Endothelial cell (in vitro differentiated cells): Measurements from ENCODE around the gene GHDC. TPM values are rescaled to one million over a fixed set of nuclear protein-coding genes. Genes with fewer than 3 reads are reported as not detected.
A peak's percentile ranks its signal among the peaks of the same experiment; 100 is the strongest.

Experiments
- DNase-seq: peaks from one replicate; pipeline ENCODE4 v3.0.0; 2021; ENCODE audit warnings: low spot score
- H3K27ac Mint-ChIP-seq: one replicate; pipeline ENCODE4 v1.8.0; 2021; ENCODE audit warnings: mixed read lengths, inconsistent platforms; ENCODE audit not compliant: unreplicated experiment
- H3K27me3 Mint-ChIP-seq: one replicate; pipeline ENCODE4 v1.8.0; 2021; ENCODE audit warnings: mild to moderate bottlenecking, moderate library complexity, mixed read lengths, inconsistent platforms; ENCODE audit not compliant: unreplicated experiment
- H3K36me3 Mint-ChIP-seq: one replicate; pipeline ENCODE4 v1.8.0; 2021; ENCODE audit warnings: mild to moderate bottlenecking, low read depth, mixed read lengths, inconsistent platforms; ENCODE audit not compliant: unreplicated experiment
- H3K4me1 Mint-ChIP-seq: one replicate; pipeline ENCODE4 v1.8.0; 2021; ENCODE audit warnings: mild to moderate bottlenecking, mixed read lengths, inconsistent platforms; ENCODE audit not compliant: unreplicated experiment
- H3K4me3 Mint-ChIP-seq: one replicate; pipeline ENCODE4 v1.8.0; 2021; ENCODE audit warnings: mild to moderate bottlenecking, mixed read lengths, inconsistent platforms; ENCODE audit not compliant: unreplicated experiment
- H3K9me3 Mint-ChIP-seq: one replicate; pipeline ENCODE4 v1.8.0; 2021; ENCODE audit warnings: mixed read lengths, inconsistent platforms; ENCODE audit not compliant: unreplicated experiment
- total RNA-seq: library from RNA; stranded (reverse); fragmentation: NEBNext Ultra II Directional; extraction: Animal tissue kit (Norgen Biotek cat#: 25700); gene quantifications from one replicate; pipeline ENCODE4 v1.2.1, GENCODE V29; 2021; ENCODE audit not compliant: unreplicated experiment
- TF ChIP-seq, protein P1 (sequence below): fragments of 200-600 bp; sonication (generic); IDR thresholded peaks from one replicate; pipeline ENCODE4 v1.5.0; 2021; ENCODE audit warnings: antibody characterized with exemption; ENCODE audit not compliant: unreplicated experiment

GHDC gene
- total RNA-seq, 1 donor from 2014 or later = 7.2 TPM

DNA sequence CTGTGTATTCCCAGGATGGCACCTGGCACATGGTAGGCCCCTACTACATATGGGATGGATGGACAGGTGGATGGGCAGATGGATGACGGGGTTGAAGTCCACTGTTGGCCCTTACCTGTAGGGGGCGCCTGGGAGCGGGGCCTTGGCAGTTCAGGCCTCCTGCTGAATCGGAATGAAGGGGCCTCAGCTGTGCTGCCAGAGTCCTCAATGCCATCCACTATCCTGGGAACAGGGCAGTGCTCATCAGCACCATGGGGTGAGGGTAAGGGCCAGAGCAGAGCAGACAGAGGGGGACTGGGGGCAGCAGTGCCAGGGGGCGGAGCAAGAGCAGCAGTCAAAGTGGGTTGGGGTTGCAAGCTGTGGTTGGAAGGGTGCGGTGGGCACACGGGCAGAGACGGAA lies 31.2 kb downstream of the GHDC start:
- Mint-ChIP-seq H3K9me3 (no peaks in the 10 kb centered on the region), H3K4me3 (no peak overlapping the region), H3K27ac (no peak overlapping the region), H3K36me3 (no peaks in the 10 kb centered on the region), H3K4me1 (peaks cover 9% of the 10 kb centered on the region), H3K27me3 (peaks cover 11% of the 10 kb centered on the region)
- TF ChIP-seq, protein P1, sequence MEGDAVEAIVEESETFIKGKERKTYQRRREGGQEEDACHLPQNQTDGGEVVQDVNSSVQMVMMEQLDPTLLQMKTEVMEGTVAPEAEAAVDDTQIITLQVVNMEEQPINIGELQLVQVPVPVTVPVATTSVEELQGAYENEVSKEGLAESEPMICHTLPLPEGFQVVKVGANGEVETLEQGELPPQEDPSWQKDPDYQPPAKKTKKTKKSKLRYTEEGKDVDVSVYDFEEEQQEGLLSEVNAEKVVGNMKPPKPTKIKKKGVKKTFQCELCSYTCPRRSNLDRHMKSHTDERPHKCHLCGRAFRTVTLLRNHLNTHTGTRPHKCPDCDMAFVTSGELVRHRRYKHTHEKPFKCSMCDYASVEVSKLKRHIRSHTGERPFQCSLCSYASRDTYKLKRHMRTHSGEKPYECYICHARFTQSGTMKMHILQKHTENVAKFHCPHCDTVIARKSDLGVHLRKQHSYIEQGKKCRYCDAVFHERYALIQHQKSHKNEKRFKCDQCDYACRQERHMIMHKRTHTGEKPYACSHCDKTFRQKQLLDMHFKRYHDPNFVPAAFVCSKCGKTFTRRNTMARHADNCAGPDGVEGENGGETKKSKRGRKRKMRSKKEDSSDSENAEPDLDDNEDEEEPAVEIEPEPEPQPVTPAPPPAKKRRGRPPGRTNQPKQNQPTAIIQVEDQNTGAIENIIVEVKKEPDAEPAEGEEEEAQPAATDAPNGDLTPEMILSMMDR = peak; percentile 67
- peak; percentile 67 for DNase-seq

DNA sequence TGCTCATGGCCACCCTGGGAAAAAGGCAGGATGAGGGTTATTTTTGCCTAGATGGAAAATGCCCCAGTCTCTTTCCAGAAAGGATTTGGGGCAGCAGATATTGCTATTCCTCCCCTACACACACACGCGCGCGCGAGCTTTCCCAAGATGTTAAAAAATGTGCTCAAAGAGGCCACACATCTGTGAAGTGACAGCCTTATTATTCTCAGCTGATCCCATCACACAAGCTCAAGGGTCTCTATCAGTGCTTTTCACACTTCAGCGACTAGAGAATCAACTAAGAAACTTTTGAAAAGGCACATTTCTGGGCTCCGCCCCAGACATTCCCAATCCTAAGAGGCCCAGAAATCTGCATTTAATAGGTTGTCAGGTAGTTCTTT lies 33.8 kb downstream of the GHDC start:
- no peak overlapping the region for H3K27ac Mint-ChIP-seq
- no peak overlapping the region for H3K4me3 Mint-ChIP-seq
- no peak for DNase-seq
- peaks cover 14% of the 10 kb centered on the region for H3K4me1 Mint-ChIP-seq
- TF ChIP-seq, protein P1 = no peak
- H3K9me3 Mint-ChIP-seq = no peaks in the 10 kb centered on the region
- H3K27me3 Mint-ChIP-seq = peaks cover 8% of the 10 kb centered on the region
- no peaks in the 10 kb centered on the region for H3K36me3 Mint-ChIP-seq

DNA sequence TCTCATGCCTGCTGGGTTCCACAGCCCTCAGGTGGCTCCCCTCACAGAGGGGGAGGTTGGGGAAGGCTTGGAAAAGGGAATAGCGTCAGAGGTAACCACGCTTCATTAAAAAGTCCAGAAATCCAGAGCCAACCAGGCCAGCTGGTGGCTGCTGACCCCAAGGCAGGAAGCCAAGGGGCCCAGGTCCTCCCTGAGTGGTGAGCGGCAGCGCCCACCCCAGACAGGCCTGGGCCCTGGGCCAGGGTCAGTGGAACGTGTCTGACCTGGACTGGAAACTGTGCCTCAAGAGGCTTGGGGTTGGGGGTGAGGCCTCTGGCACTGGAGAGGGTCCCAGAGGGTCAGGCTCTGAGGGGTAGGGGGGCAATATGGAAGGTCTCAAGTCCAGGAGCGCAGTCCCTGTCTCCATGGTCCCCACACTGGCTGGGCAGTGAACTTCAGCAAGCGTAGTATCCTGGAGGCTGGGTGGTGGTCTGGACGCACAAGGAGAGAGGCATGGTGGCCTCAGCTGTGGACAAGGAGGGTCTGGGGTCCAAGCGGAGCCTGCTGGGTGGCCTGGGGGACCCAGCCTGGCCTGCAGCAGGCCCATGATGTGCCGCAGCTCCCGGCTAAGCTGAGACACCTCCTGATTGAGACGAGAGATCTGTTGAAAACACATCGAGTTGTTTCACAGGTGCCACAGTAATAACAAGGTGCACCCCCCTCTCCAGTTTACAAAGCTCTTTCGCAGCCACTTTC lies 34.3 kb downstream of the GHDC start:
- no peak for DNase-seq
- Mint-ChIP-seq H3K36me3 (no peaks in the 10 kb centered on the region), H3K27me3 (peaks cover 7% of the 10 kb centered on the region), H3K4me1 (peaks cover 17% of the 10 kb centered on the region), H3K4me3 (no peak overlapping the region), H3K9me3 (no peaks in the 10 kb centered on the region), H3K27ac (no peak overlapping the region)
- TF ChIP-seq, protein P1 = no peak

DNA sequence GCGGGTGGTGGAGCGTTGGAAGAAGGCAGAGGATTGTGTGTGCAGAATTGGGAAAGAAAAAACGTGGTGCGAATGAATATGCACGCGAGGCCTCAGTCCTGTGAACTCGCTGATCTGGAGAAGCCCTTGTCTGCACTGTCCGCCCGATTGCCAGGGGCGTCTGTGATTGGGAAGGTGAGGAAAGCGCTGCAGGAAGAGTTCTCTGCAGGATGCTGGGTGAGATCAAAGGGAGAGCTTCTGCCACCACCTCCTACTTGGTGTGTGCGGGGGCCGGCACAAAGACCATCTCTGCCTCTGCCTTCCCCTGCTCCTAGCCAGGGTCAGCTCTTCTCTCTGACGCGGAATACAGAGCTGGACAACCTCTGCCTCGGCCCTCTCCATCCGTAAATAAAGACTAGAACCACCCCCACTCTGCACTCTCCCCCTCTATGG lies 38.7 kb downstream of the GHDC start:
- H3K9me3 Mint-ChIP-seq = no peaks in the 10 kb centered on the region
- H3K36me3 Mint-ChIP-seq = peaks cover 12% of the 10 kb centered on the region
- H3K4me3 Mint-ChIP-seq = peak overlapping the region; percentile 100
- H3K4me1 Mint-ChIP-seq = peaks cover 29% of the 10 kb centered on the region
- H3K27me3 Mint-ChIP-seq = peaks cover 19% of the 10 kb centered on the region
- TF ChIP-seq, protein P1 = no peak
- peak; percentile 17 for DNase-seq
- H3K27ac Mint-ChIP-seq = peak overlapping the region; percentile 51

DNA sequence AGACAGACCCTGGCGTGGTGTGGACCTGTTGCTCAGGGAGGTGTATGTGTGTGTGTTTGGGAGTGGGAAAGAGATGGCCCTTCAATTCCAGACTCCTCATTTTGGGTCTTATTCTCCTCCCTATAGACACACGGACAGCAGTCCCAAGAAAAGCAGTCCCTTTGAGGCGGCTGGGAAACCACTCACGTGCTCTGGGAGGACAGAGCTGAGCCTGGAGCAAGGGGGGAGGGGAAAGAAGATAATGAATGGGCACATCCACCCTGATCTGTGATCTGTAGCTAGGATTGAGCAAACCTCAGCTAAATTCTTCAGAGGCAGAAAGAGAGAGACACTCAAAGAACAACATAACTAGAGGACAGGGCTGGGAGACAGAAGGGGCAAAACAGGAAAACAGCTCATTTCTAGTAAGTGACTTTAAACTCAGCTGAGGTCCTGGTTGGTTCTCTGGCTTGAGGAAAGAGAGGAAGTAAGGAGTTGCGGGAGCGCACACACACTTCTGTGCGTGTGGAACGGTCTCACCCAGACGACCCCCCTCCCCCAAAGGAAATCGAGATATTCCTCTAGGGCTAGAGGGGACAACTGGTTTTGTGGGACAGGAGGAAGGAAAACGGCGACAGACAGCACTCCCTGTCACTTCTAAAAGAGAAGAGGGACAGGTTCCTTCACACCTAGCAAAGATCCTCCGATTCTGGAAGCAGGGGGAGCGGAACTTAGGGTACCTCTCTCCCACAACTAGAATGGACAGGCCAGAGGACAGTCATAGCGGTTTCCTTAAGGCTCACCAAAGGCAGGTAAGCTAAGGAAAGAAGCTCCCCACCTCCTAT lies 40.2 kb downstream of the GHDC start:
- no peak for DNase-seq
- H3K4me1 Mint-ChIP-seq = peaks cover 29% of the 10 kb centered on the region
- TF ChIP-seq, protein P1 = no peak
- H3K27me3 Mint-ChIP-seq = peaks cover 19% of the 10 kb centered on the region
- peaks cover 12% of the 10 kb centered on the region for H3K36me3 Mint-ChIP-seq
- no peaks in the 10 kb centered on the region for H3K9me3 Mint-ChIP-seq
- H3K4me3 Mint-ChIP-seq = peak overlapping the region; percentile 100
- peak overlapping the region; percentile 99 for H3K27ac Mint-ChIP-seq
